CD4-positive, alpha-beta T cell treated with Interleukin-10 for 1 hour (primary cell): ENCODE data around the gene IKBKG.
"Not testable (repeated sequence)": the region's sequence is repeated elsewhere in the genome, so short reads cannot be mapped to it uniquely, and the experiment has no call there.

Experiments
- DNase-seq: peaks from one replicate; pipeline ENCODE4 v3.0.0-alpha.2; 2020

Gene IKBKG

GRCh38 chrX:154560326-154560725, 12.9 kb downstream of the IKBKG start:
- not testable (repeated sequence) for DNase-seq

DNA sequence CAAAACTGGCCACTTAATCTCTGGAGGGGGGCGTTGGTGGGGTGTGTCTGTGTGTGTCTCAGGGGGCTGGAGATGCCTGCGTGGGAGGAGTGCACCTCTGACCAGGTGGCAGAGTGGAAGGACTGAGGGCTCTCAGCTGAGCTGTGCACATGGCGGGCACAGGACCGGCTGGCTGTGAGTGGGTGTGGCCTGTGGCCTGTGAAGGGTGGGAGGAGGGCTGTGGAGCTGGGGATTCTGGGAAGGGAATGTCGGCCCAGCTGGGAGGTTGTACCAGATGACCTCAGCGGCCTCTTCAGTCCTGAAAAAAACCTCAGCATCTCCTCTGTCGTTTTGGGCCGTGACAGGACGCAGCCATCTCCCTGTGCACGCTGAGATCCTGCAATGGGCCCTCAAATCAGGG, 14.9 kb downstream of the IKBKG start:
- DNase-seq: not testable (repeated sequence)

GRCh38 chrX:154570361-154570760, 22.9 kb downstream of the IKBKG start:
- not testable (repeated sequence) for DNase-seq

GRCh38 chrX:154573061-154573460, 25.6 kb downstream of the IKBKG start:
- DNase-seq: not testable (repeated sequence)

DNA sequence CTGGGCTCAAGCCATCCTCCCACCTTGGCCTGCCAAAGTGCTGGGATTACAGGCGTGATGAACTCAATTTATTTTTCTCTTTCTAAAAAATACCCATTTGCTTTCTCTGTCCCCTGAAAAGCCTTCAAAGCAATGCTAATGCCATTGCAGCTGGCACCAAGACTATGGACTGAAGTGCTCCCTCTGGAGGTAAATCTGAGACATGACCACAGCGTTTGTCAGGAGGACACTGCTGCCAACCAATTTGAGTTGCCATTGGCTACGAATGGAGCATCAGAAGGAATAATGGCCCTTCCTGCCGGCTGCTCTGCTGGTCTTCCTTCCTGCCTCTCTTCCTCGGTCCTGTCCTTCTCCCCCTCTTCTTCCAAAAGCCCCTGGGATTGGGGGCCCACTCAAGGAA, 27.7 kb downstream of the IKBKG start:
- not testable (repeated sequence) for DNase-seq

DNA sequence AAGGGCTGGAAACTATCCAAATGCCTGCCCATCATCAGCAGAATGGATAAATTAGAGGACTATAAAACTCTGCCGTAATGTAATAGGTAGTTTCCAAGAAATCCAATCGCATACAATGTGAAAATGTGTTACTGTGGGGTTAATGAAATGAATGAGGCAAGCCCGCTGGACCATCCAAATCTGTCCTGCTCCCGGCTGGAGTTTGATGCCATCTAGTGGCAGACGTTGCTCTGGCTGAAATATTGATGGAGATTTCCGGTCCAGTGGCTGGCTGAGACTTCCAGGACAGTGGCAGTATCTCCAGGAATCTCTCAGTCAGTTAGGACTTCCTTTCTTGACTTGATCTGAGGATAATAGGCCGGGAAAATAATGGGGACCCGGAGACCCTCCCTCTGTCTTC, 35.6 kb downstream of the IKBKG start:
- not testable (repeated sequence) for DNase-seq

GRCh38 chrX:154584585-154585183, 37.3 kb downstream of the IKBKG start, which contains the start of gene CTAG1A:
Gene CTAG1A (plus strand): TSS chrX:154585133. CDS start chrX:154585207, 74 bp downstream.
- DNase-seq: not testable (repeated sequence)

- DNase-seq: not testable (repeated sequence)
Observed at GRCh38 chrX:154590415-154590814, 43.0 kb downstream of the IKBKG start.

DNA sequence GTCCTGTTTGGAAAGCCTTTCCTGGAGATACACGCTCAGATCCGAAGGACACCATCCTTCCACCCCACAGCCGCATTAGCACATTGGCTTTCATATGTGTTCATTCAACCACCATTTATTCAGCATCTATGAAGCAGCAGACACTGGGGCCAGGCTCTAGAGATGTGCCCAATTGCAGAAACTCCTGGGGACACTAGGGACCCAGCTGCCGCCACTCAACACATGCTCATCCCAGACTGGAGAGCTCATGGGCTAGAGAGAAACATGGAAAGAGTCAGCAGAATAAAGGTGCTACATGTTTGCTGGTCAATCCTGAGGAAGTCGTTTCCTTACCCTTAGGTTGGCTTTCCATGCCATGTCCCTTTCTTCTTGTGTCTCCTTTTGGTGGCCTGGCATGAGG, 45.1 kb downstream of the IKBKG start:
- no peak for DNase-seq

GRCh38 chrX:154593201-154593600, 45.8 kb downstream of the IKBKG start:
- no peak for DNase-seq

- DNase-seq: no peak
Observed at GRCh38 chrX:154594491-154594890, 47.1 kb downstream of the IKBKG start.

- no peak for DNase-seq
Observed at GRCh38 chrX:154595559-154596249, 48.3 kb downstream of the IKBKG start.

DNA sequence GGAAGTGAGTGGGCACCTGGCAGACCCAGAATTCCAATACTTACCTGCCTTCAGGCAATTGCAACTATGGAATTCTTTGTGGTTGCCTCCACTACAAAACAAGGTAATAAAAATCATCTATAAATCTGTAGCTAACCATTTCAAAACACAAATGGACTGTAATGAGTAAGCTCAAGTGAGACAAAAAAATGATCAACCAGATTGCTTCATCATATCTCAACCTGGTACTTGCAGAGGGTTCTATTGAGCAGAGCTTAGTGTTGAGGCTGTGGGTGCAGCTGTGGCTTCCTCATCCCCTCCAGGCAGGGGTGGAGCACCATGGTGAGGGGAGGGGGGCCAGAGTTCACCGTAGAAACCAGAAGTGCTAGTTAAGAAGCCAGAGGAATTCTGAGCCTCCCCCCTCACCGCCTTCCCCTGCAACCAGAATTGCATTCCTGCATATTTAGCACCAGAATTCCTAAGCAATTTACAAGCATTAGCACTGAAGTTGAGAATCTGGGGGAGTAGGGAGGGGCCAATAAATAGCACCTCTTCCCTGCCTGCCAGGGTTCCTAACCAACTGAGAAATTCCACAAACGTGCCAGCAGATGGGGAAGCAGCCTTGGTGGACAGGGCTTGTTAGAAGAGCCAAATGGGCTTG, 49.0 kb downstream of the IKBKG start:
- no peak for DNase-seq

GRCh38 chrX:154597221-154597620, 49.8 kb downstream of the IKBKG start:
- DNase-seq: no peak

GRCh38 chrX:154598656-154599055, 51.2 kb downstream of the IKBKG start:
- no peak for DNase-seq

GRCh38 chrX:154599531-154599930, 52.1 kb downstream of the IKBKG start:
- no peak for DNase-seq

GRCh38 chrX:154600759-154601374, 53.4 kb downstream of the IKBKG start:
- no peak for DNase-seq

- no peak for DNase-seq
Observed at GRCh38 chrX:154602226-154602625, 54.8 kb downstream of the IKBKG start.

- no peak for DNase-seq
Observed at GRCh38 chrX:154602766-154603437, 55.5 kb downstream of the IKBKG start.

GRCh38 chrX:154603438-154604430, 56.3 kb downstream of the IKBKG start:
- no peak for DNase-seq

- DNase-seq: no peak
Observed at GRCh38 chrX:154605566-154605965, 58.1 kb downstream of the IKBKG start.

DNA sequence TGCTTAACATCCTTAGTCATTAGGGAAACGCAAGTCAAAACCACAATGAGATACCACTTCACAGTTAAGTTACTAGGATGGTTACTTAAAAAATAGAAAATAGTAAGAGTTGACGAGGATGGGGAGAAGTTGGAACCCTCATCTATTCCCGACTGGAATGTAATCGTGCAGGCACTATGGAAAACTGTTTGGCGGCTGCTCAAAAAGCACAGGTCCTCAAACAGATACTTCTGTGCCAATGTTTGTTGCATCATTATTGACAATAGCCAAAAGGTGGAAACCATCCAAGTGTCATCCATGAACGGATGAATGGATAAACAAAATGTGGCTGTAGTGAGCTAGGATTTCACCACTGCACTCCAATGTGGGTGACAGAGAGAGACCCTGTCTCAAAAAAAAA, 60.0 kb downstream of the IKBKG start:
- no peak for DNase-seq
